GM23338 (cell line): Measurements from ENCODE around the gene SETX. TPM values are rescaled to one million over a fixed set of nuclear protein-coding genes. Genes with fewer than 3 reads are reported as not detected.

ENCODE experiments used
- ATAC-seq: fragments of 200-7000 bp; cut with Tn5 transposase; 3 replicates; pipeline ENCODE4 v1.9.1; 2020
- DNase-seq: peaks from one replicate; pipeline ENCODE4 v3.0.0-alpha.2; 2015; ENCODE audit warnings: low spot score
- H2AFZ ChIP-seq: fragments of 200-600 bp; sonication (generic); 2 replicates; pipeline ENCODE4 v1.8.0; 2016; ENCODE audit warnings: antibody characterized with exemption, mild to moderate bottlenecking, moderate library complexity
- H3F3A ChIP-seq: fragments of 200-600 bp; sonication (generic); replicated peaks from 2 replicates; pipeline ENCODE4 v1.8.0; 2017; ENCODE audit warnings: antibody characterized with exemption, mixed run types, low read depth
- H3K27ac ChIP-seq: fragments of 200-600 bp; sonication (generic); 2 replicates; pipeline ENCODE4 v1.6.1; 2016; ENCODE audit warnings: low read depth
- H3K27me3 ChIP-seq: fragments of 200-600 bp; sonication (generic); 2 replicates; pipeline ENCODE4 v1.8.0; 2016; ENCODE audit warnings: mild to moderate bottlenecking, mixed run types, moderate library complexity; ENCODE audit not compliant: insufficient read depth
- H3K36me3 ChIP-seq: fragments of 200-600 bp; sonication (generic); 2 replicates; pipeline ENCODE4 v1.8.0; 2016; ENCODE audit warnings: mild to moderate bottlenecking; ENCODE audit not compliant: insufficient read depth
- H3K4me1 ChIP-seq: fragments of 200-600 bp; sonication (generic); 2 replicates; pipeline ENCODE4 v1.8.0; 2016; ENCODE audit warnings: mild to moderate bottlenecking, moderate library complexity; ENCODE audit not compliant: insufficient read depth
- H3K4me2 ChIP-seq: fragments of 200-600 bp; sonication (generic); 2 replicates; pipeline ENCODE4 v1.7.1; 2017; ENCODE audit warnings: mixed run types
- H3K4me3 ChIP-seq: fragments of 200-600 bp; sonication (generic); 2 replicates; pipeline ENCODE4 v1.6.1; 2016; ENCODE audit warnings: mixed run types
- H3K79me2 ChIP-seq: fragments of 200-600 bp; sonication (generic); replicated peaks from 2 replicates; pipeline ENCODE4 v1.8.0; 2017; ENCODE audit warnings: mild to moderate bottlenecking; ENCODE audit not compliant: insufficient read depth
- H3K9me2 ChIP-seq: fragments of 200-600 bp; sonication (generic); 2 replicates; pipeline ENCODE4 v1.8.0; 2017; ENCODE audit not compliant: insufficient read depth
- H4K20me1 ChIP-seq: fragments of 200-600 bp; sonication (generic); replicated peaks from 2 replicates; pipeline ENCODE4 v1.8.0; 2017; ENCODE audit warnings: mild to moderate bottlenecking; ENCODE audit not compliant: insufficient read depth
- H3K27ac Mint-ChIP-seq: 2 replicates; pipeline ENCODE4 v1.8.0; 2020; ENCODE audit warnings: inconsistent platforms, mild to moderate bottlenecking, moderate library complexity, mixed read lengths
- H3K27me3 Mint-ChIP-seq: 3 replicates; pipeline ENCODE4 v1.8.0; 2022; ENCODE audit warnings: low read depth, mild to moderate bottlenecking, moderate library complexity, mixed read lengths, inconsistent platforms; ENCODE audit not compliant: insufficient read depth, poor library complexity
- H3K36me3 Mint-ChIP-seq: 3 replicates; pipeline ENCODE4 v1.8.0; 2021; ENCODE audit warnings: low read depth, mild to moderate bottlenecking, inconsistent platforms, moderate library complexity, mixed read lengths
- H3K4me1 Mint-ChIP-seq: 3 replicates; pipeline ENCODE4 v1.8.0; 2020; ENCODE audit warnings: mild to moderate bottlenecking, inconsistent platforms, mixed read lengths
- H3K4me3 Mint-ChIP-seq: 3 replicates; pipeline ENCODE4 v1.8.0; 2021; ENCODE audit warnings: moderate library complexity, mild to moderate bottlenecking, inconsistent platforms, mixed read lengths
- H3K9me3 Mint-ChIP-seq: 3 replicates; pipeline ENCODE4 v1.8.0; 2020; ENCODE audit warnings: moderate library complexity, mild to moderate bottlenecking, inconsistent platforms, mixed read lengths
- EZH2 ChIP-seq: fragments of 200-600 bp; sonication (generic); IDR thresholded peaks from one replicate; pipeline ENCODE4 v1.8.0; 2017; ENCODE audit warnings: antibody characterized with exemption, mild to moderate bottlenecking, low read depth; ENCODE audit not compliant: unreplicated experiment
- EZH2phosphoT487 ChIP-seq: fragments of 200-600 bp; sonication (generic); IDR thresholded peaks from one replicate; pipeline ENCODE4 v1.8.1; 2018; ENCODE audit warnings: antibody characterized with exemption; ENCODE audit not compliant: unreplicated experiment
- ZNF114 ChIP-seq: fragments of 250-450 bp; sonication (Bioruptor Pico); IDR thresholded peaks from 2 replicates; pipeline ENCODE4 v1.5.0; 2020; ENCODE audit warnings: mild to moderate bottlenecking, moderate library complexity
- polyA plus RNA-seq: library from polyadenylated mRNA; unstranded; fragments of >200 nt; fragmentation: Nextera tagmentation; extraction: Ambion mirVana; gene quantifications from 2 replicates; pipeline ENCODE4 v1.2.1, GENCODE V29; 2016
- total RNA-seq: library from RNA; depleted of rRNA; stranded (reverse); fragments of >200 nt; shearing (Covaris generic); gene quantifications from 2 replicates; pipeline ENCODE4 v1.2.3, GENCODE V29; 2014
- TF ChIP-seq, protein P1 (sequence below): fragments of 250-450 bp; sonication (Bioruptor Pico); IDR thresholded peaks from 2 replicates; pipeline ENCODE4 v1.5.0; 2020; ENCODE audit warnings: mild to moderate bottlenecking, moderate library complexity

SETX gene
- total and polyA plus RNA-seq, 2 experiments from 2014 or later, result 17.5 to 49.9 TPM

DNA sequence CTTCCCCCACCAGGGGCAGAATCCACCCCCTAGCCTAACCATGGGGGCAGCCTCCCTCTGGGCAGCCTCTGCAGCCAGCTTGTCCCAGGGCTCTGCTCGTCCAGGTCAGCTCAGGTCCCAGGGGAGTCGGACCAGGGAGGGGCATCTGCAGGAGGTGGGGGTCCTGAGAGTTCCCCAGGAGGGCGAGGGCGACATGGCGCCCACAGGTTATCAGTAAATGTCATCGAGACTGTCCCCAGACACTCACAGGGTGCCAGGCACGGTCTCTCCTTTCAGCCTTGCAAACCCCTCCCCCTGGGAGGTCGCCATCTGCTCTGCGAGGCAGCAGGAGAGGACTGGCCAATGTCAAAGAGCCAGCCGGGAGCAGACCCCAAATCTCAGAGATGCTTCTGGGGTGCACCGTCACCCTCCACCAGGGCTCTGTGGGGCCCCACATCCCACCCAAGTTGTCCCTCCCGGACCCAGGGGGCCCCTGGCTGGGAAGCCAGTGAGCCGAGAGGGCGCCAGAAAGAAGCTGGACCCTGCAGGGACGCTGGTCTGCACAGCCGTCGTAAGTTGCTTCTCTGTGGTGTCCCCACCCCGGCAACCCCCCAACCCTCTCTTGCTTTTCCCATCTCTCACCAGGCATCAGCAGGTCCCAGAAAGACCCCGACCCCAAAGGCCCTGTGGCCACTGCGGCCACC lies 123.6 kb downstream of the SETX start (continued):
- TF ChIP-seq, protein P1, sequence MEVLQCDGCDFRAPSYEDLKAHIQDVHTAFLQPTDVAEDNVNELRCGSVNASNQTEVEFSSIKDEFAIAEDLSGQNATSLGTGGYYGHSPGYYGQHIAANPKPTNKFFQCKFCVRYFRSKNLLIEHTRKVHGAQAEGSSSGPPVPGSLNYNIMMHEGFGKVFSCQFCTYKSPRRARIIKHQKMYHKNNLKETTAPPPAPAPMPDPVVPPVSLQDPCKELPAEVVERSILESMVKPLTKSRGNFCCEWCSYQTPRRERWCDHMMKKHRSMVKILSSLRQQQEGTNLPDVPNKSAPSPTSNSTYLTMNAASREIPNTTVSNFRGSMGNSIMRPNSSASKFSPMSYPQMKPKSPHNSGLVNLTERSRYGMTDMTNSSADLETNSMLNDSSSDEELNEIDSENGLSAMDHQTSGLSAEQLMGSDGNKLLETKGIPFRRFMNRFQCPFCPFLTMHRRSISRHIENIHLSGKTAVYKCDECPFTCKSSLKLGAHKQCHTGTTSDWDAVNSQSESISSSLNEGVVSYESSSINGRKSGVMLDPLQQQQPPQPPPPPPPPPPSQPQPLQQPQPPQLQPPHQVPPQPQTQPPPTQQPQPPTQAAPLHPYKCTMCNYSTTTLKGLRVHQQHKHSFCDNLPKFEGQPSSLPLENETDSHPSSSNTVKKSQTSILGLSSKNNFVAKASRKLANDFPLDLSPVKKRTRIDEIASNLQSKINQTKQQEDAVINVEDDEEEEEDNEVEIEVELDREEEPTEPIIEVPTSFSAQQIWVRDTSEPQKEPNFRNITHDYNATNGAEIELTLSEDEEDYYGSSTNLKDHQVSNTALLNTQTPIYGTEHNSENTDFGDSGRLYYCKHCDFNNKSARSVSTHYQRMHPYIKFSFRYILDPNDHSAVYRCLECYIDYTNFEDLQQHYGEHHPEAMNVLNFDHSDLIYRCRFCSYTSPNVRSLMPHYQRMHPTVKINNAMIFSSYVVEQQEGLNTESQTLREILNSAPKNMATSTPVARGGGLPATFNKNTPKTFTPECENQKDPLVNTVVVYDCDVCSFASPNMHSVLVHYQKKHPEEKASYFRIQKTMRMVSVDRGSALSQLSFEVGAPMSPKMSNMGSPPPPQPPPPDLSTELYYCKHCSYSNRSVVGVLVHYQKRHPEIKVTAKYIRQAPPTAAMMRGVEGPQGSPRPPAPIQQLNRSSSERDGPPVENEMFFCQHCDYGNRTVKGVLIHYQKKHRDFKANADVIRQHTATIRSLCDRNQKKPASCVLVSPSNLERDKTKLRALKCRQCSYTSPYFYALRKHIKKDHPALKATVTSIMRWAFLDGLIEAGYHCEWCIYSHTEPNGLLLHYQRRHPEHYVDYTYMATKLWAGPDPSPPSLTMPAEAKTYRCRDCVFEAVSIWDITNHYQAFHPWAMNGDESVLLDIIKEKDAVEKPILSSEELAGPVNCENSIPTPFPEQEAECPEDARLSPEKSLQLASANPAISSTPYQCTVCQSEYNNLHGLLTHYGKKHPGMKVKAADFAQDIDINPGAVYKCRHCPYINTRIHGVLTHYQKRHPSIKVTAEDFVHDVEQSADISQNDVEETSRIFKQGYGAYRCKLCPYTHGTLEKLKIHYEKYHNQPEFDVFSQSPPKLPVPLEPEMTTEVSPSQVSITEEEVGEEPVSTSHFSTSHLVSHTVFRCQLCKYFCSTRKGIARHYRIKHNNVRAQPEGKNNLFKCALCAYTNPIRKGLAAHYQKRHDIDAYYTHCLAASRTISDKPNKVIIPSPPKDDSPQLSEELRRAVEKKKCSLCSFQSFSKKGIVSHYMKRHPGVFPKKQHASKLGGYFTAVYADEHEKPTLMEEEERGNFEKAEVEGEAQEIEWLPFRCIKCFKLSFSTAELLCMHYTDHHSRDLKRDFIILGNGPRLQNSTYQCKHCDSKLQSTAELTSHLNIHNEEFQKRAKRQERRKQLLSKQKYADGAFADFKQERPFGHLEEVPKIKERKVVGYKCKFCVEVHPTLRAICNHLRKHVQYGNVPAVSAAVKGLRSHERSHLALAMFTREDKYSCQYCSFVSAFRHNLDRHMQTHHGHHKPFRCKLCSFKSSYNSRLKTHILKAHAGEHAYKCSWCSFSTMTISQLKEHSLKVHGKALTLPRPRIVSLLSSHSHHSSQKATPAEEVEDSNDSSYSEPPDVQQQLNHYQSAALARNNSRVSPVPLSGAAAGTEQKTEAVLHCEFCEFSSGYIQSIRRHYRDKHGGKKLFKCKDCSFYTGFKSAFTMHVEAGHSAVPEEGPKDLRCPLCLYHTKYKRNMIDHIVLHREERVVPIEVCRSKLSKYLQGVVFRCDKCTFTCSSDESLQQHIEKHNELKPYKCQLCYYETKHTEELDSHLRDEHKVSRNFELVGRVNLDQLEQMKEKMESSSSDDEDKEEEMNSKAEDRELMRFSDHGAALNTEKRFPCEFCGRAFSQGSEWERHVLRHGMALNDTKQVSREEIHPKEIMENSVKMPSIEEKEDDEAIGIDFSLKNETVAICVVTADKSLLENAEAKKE (CRISPR knock-in tag), result no peak
- TF ChIP-seq EZH2 (no peak), EZH2phosphoT487 (no peak), ZNF114 (CRISPR knock-in tag) (no peak)

DNA sequence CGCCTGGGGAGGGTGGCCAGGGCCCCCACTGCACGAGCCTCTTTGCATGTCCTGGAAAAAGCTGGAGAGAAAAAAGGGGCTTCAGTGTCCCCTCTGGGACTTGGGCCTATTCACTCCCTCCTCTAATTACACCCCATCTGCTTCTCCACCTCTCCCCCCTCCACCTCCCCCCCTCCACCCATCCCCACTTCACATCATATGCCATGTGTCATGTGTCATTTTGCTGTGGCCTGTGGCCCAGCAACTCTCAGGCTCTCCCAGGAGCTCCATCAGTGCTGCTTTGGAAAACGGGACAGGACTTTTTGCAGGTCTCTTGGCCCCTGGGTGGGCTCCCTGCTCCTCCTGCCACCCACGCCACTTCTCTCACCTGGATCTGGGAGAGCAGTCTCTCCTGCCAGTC lies 124.2 kb downstream of the SETX start:
- no peaks in the 10 kb centered on the region for H3K4me1 ChIP-seq
- no peak overlapping the region for H2AFZ ChIP-seq
- no peaks in the 10 kb centered on the region for H3F3A ChIP-seq
- H3K27ac Mint-ChIP-seq, result no peak overlapping the region
- DNase-seq (no peak), ATAC-seq (no peak)
- H3K36me3 Mint-ChIP-seq, result no peaks in the 10 kb centered on the region
- H3K27me3 Mint-ChIP-seq, result peaks cover 8% of the 10 kb centered on the region
- no peak overlapping the region for H3K4me3 ChIP-seq
- H3K36me3 ChIP-seq, result no peaks in the 10 kb centered on the region
- no peaks in the 10 kb centered on the region for H3K79me2 ChIP-seq
- H3K9me2 ChIP-seq, result no peaks in the 10 kb centered on the region
- H3K4me1 Mint-ChIP-seq, result peaks cover 2% of the 10 kb centered on the region
- no peaks in the 10 kb centered on the region for H4K20me1 ChIP-seq
- no peak overlapping the region for H3K4me3 Mint-ChIP-seq
- H3K4me2 ChIP-seq, result no peak overlapping the region
- H3K27me3 ChIP-seq, result no peaks in the 10 kb centered on the region
- H3K27ac ChIP-seq, result no peak overlapping the region
- no peaks in the 10 kb centered on the region for H3K9me3 Mint-ChIP-seq
- no peak for TF ChIP-seq EZH2phosphoT487
